ENCODE results near the gene PDE8A. TPM values are rescaled to one million over a fixed set of nuclear protein-coding genes. Genes with fewer than 3 reads are reported as not detected.

The PDE8A gene
- total and polyA plus RNA-seq, 2 of the 4 experiments (the other 2 are of a cell fraction) = 32.4 to 35.9 TPM

DNA sequence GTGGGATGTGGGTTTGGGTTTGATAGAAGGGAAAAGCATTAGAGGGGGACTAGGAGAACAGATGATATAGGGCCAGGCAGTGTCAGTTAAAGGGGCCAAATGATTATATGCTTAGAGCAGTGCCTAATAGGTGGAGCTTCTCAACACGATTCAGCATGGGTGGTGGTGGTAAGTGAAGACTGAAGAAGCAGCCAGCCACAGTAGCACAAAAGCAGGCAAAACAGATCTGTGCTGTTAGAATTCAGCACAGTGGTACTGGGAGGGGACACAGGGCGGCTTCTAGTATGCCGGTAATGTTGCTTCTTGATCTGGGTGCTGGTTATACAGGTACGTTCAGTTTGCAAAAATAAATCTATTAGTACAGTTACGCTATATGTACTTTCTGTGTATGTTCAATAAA, 25.5 kb downstream of the PDE8A start:
- no peak overlapping the region for H2AK9ac ChIP-seq (replicated peaks; ENCODE audit: low read depth, low read length, poor library complexity)
- no peak overlapping the region for H2AFZ ChIP-seq (replicated peaks; ENCODE audit: low read length, poor library complexity)
- ATAC-seq (ENCODE audit: low read depth) (no peak), DNase-seq (no peak)
- H3K27me3 ChIP-seq (ENCODE audit: control insufficient read depth, insufficient read depth, low read length) = no peaks in the 10 kb centered on the region
- no peak overlapping the region for H3K14ac ChIP-seq (replicated peaks; ENCODE audit: low read depth, low read length)
- no peak overlapping the region for H2BK5ac ChIP-seq (ENCODE audit: low read depth, low read length, poor library complexity, severe bottlenecking)
- H3K9me1 ChIP-seq (ENCODE audit: insufficient read depth, low read length) = peaks cover 28% of the 10 kb centered on the region
- H3K4ac ChIP-seq (ENCODE audit: low read depth, low read length) = no peak overlapping the region
- H3K4me3 ChIP-seq (ENCODE audit: insufficient read depth, low read depth, low read length) = no peak overlapping the region
- CTCF ChIA-PET = interaction anchor here (1.0 to 1.4 kb wide), 2 partner anchors 10 to 16 kb away, joined by 3 to 8 read pairs; no protein-coding TSS in a partner anchor
- H3K56ac ChIP-seq (ENCODE audit: extremely low read depth, insufficient read depth, low read length) = no peak overlapping the region
- TF ChIP-seq SMC3 (IDR thresholded peaks at IDR 0.05; ENCODE audit: low read depth, low read length) (no peak), CEBPB (IDR thresholded peaks at IDR 0.05; ENCODE audit: low read depth, low read length) (no peak), MXI1 (IDR thresholded peaks at IDR 0.05; ENCODE audit: borderline replicate concordance, low read depth, low read length) (no peak), BHLHE40 (IDR thresholded peaks at IDR 0.05; ENCODE audit: low read depth, low read length) (no peak), RAD21 (IDR thresholded peaks at IDR 0.05; ENCODE audit: low read length) (no peak), NFE2L2 (IDR thresholded peaks at IDR 0.05; ENCODE audit: low read depth, low read length) (no peak)
- TF ChIP-seq, protein P1, sequence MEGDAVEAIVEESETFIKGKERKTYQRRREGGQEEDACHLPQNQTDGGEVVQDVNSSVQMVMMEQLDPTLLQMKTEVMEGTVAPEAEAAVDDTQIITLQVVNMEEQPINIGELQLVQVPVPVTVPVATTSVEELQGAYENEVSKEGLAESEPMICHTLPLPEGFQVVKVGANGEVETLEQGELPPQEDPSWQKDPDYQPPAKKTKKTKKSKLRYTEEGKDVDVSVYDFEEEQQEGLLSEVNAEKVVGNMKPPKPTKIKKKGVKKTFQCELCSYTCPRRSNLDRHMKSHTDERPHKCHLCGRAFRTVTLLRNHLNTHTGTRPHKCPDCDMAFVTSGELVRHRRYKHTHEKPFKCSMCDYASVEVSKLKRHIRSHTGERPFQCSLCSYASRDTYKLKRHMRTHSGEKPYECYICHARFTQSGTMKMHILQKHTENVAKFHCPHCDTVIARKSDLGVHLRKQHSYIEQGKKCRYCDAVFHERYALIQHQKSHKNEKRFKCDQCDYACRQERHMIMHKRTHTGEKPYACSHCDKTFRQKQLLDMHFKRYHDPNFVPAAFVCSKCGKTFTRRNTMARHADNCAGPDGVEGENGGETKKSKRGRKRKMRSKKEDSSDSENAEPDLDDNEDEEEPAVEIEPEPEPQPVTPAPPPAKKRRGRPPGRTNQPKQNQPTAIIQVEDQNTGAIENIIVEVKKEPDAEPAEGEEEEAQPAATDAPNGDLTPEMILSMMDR (conservative IDR thresholded peaks at IDR 0.05; ENCODE audit: low read depth, low read length) = no peak
- TF ChIP-seq, protein P2, sequence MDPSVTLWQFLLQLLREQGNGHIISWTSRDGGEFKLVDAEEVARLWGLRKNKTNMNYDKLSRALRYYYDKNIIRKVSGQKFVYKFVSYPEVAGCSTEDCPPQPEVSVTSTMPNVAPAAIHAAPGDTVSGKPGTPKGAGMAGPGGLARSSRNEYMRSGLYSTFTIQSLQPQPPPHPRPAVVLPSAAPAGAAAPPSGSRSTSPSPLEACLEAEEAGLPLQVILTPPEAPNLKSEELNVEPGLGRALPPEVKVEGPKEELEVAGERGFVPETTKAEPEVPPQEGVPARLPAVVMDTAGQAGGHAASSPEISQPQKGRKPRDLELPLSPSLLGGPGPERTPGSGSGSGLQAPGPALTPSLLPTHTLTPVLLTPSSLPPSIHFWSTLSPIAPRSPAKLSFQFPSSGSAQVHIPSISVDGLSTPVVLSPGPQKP (IDR thresholded peaks at IDR 0.05; ENCODE audit: borderline replicate concordance, low read depth, low read length) = no peak
- H4K20me1 ChIP-seq (ENCODE audit: insufficient read depth, low read length) = peaks cover 80% of the 10 kb centered on the region
- H4K91ac ChIP-seq (ENCODE audit: insufficient read depth, low read depth, low read length) = no peak overlapping the region
- H2AK5ac ChIP-seq (ENCODE audit: low read depth, low read length) = no peak overlapping the region
- H3K36me3 ChIP-seq (ENCODE audit: control insufficient read depth, insufficient read depth, low read length) = no peaks in the 10 kb centered on the region
- POLR2A ChIA-PET (ENCODE audit: unreplicated experiment) = no interaction called here
- H3K9me3 ChIP-seq (ENCODE audit: control insufficient read depth, insufficient read depth, low read length) = no peaks in the 10 kb centered on the region
- H2BK120ac ChIP-seq (ENCODE audit: low read depth, low read length) = no peak overlapping the region
- H3K27ac ChIP-seq (ENCODE audit: insufficient read depth, low read length) = no peak overlapping the region
- peaks cover 24% of the 10 kb centered on the region for H3K4me1 ChIP-seq (ENCODE audit: control insufficient read depth, insufficient read depth, low read length)
- no peak overlapping the region for H4K8ac ChIP-seq (ENCODE audit: low read depth in 2 of 2, low read length in 2 of 2)
- no peak overlapping the region for H2BK20ac ChIP-seq (ENCODE audit: low read depth, low read length)
- peaks cover 42 to 85% of the 10 kb centered on the region in 2 experiments for H3K79me1 ChIP-seq (ENCODE audit: low read depth in 1 of 2, low read length in 2 of 2)
- H4K5ac ChIP-seq (ENCODE audit: low read depth, low read length) = no peak overlapping the region
- BruUV-seq (replicated peaks) = no TSS peak
- in situ Hi-C loops (cut with MboI; ENCODE audit: low sequenced_read_pairs) = no loop called here
- intact Hi-C loops (cut with micrococcal nuclease) = no loop called here
- WGBS, 2 experiments (ENCODE audit: extremely low coverage in 2 of 2, insufficient read length in 1 of 2) = 57% methylated on average over 1 of the region's 5 CpGs; no CpG with 5 or more reads in 1 of the 2 experiments
- H2BK15ac ChIP-seq (ENCODE audit: low read depth, low read length) = no peak overlapping the region
- H3K9ac ChIP-seq (ENCODE audit: low read depth, low read length) = no peak overlapping the region
- dilution Hi-C loops (cut with HindIII; ENCODE audit: low sequenced_read_pairs, unreplicated experiment) = no loop called here
- H3K23ac ChIP-seq (ENCODE audit: low read depth, low read length) = no peak overlapping the region
- H3K18ac ChIP-seq (ENCODE audit: low read depth, low read length) = no peak overlapping the region
- no peak overlapping the region for H3K4me2 ChIP-seq (ENCODE audit: low read depth, low read length)
